Left lobe of liver (tissue), 2 donors: Measurements from ENCODE around the gene PFKP. TPM values are rescaled to one million over a fixed set of nuclear protein-coding genes. Genes with fewer than 3 reads are reported as not detected.
"Not testable (repeated sequence)": the region's sequence is repeated elsewhere in the genome, so short reads cannot be mapped to it uniquely, and the experiment has no call there.

Source experiments
- ATAC-seq: fragments of 200-7000 bp; cut with Tn5 transposase; one replicate; pipeline ENCODE4 v1.9.1; 2020; ENCODE audit warnings: mild to moderate bottlenecking, moderate library complexity
- DNase-seq: peaks from one replicate; pipeline ENCODE4 v3.0.0-alpha.2; 2020; ENCODE audit warnings: low spot score
- total RNA-seq: library from RNA; stranded (reverse); gene quantifications from one replicate; pipeline ENCODE4 v1.2.1, GENCODE V29; 2021
- donor health status: DM: no; HTN: no; CAD: no; lungs with moderate emphysema.
- donor health status: DM: no; HTN: yes; CAD: no.

Gene PFKP
- total RNA-seq, 1 donor from 2014 or later = 4.3 TPM

GRCh38 chr10:3046981-3047547 is 20.3 kb upstream of the PFKP start:
- DNase-seq (no peak), ATAC-seq (no peak)

GRCh38 chr10:3047596-3047995 is 19.8 kb upstream of the PFKP start:
- DNase-seq (no peak), ATAC-seq (no peak)

GRCh38 chr10:3048119-3049019 is 19.0 kb upstream of the PFKP start:
- DNase-seq (no peak), ATAC-seq (no peak)

- ATAC-seq = no peak
Measured at GRCh38 chr10:3051692-3052091, 15.7 kb upstream of the PFKP start.

GRCh38 chr10:3053155-3053554 is 14.2 kb upstream of the PFKP start:
- ATAC-seq = no peak
- DNase-seq = no peak

More at GRCh38 chr10:3051692-3052091, 15.7 kb upstream of the PFKP start:
- no peak for DNase-seq

- no peak for ATAC-seq
- no peak for DNase-seq
Measured at GRCh38 chr10:3054183-3054850, 13.0 kb upstream of the PFKP start.

GRCh38 chr10:3054851-3055199 is 12.5 kb upstream of the PFKP start:
- ATAC-seq (no peak), DNase-seq (no peak)

- no peak for ATAC-seq
- no peak for DNase-seq
Measured at GRCh38 chr10:3056280-3057037, 10.9 kb upstream of the PFKP start.

- no peak for DNase-seq
- no peak for ATAC-seq
Measured at GRCh38 chr10:3057946-3058345, 9.4 kb upstream of the PFKP start.

GRCh38 chr10:3059974-3060373 is 7.4 kb upstream of the PFKP start:
- no peak for DNase-seq
- no peak for ATAC-seq

- DNase-seq (no peak), ATAC-seq (no peak)
Measured at GRCh38 chr10:3060481-3060889, 6.9 kb upstream of the PFKP start.

GRCh38 chr10:3061323-3061898 is 5.9 kb upstream of the PFKP start:
- DNase-seq, ATAC-seq: not testable (repeated sequence)

GRCh38 chr10:3062502-3063186 is 4.7 kb upstream of the PFKP start:
- no peak for DNase-seq
- no peak for ATAC-seq

GRCh38 chr10:3064423-3064822 is 2.9 kb upstream of the PFKP start:
- DNase-seq (no peak), ATAC-seq (no peak)

GRCh38 chr10:3065622-3066021 is 1.7 kb upstream of the PFKP start:
- no peak for ATAC-seq
- DNase-seq = no peak

GRCh38 chr10:3066317-3067117 is 831 bp upstream of the PFKP start:
- no peak for DNase-seq
- no peak for ATAC-seq

GRCh38 chr10:3067859-3068179 is 471 bp downstream of the PFKP start:
- DNase-seq (no peak), ATAC-seq (no peak)

GRCh38 chr10:3068201-3068967 is 1.0 kb downstream of the PFKP start:
- no peak for DNase-seq
- ATAC-seq = peak; percentile 78
